ENCODE data around the gene COLGALT1. TPM values are rescaled to one million over a fixed set of nuclear protein-coding genes. Genes with fewer than 3 reads are reported as not detected.

Gene COLGALT1
- total and polyA plus RNA-seq, 7 experiments from 2014 or later = 13.2 to 70.6 (median 57.6) TPM

GRCh38 chr19:17542793-17543582, 12.5 kb upstream of the COLGALT1 start:
- intact Hi-C loops (cut with micrococcal nuclease) = no loop called here
- no peak for ATAC-seq
- POLR2A ChIA-PET = no interaction called here

GRCh38 chr19:17543986-17544385, 11.5 kb upstream of the COLGALT1 start:
- DNase-seq (no peak), ATAC-seq (no peak)
- Histone ChIP-seq H3K27me3 (ENCODE audit: control insufficient read depth in 2 of 2, insufficient read depth in 2 of 2, low read length in 2 of 2) (no peaks in the 10 kb centered on the region), H3K9me3 (ENCODE audit: control insufficient read depth in 2 of 3, low read length in 3 of 3) (no peaks in the 10 kb centered on the region), H3K27ac (ENCODE audit: low read depth, low read length) (no peak overlapping the region), H3K4me3 (ENCODE audit: low read length) (no peak overlapping the region), H3K36me3 (ENCODE audit: control insufficient read depth in 2 of 3, insufficient read depth in 3 of 3, low read length in 3 of 3) (no peaks in the 10 kb centered on the region), H3K4me1 (ENCODE audit: control insufficient read depth in 2 of 2, insufficient read depth in 2 of 2, low read length in 2 of 2) (peaks cover 2 to 3% of the 10 kb centered on the region in 2 donors)
- ChIA-PET POLR2A (interaction anchor here (1.2 to 1.8 kb wide), 2 partner anchors 10 to 21 kb away, joined by 3 to 5 read pairs; no protein-coding TSS in a partner anchor), CTCF (no interaction called here)
- H3K9me3 Mint-ChIP-seq = no peaks in the 10 kb centered on the region
- H3K4me1 Mint-ChIP-seq = peaks cover 0 to 9% (median 5%) of the 10 kb centered on the region in 7 donors
- no peaks in the 10 kb centered on the region for H3K36me3 Mint-ChIP-seq
- intact Hi-C loops (cut with micrococcal nuclease) = no loop called here
- peaks cover 0 to 7% (median 0%) of the 10 kb centered on the region in 5 donors for H3K27me3 Mint-ChIP-seq
- no peak overlapping the region for H3K4me3 Mint-ChIP-seq
- peak overlapping the region in 1 of 9 donors; percentile 3 for H3K27ac Mint-ChIP-seq

More at GRCh38 chr19:17542793-17543582, 12.5 kb upstream of the COLGALT1 start:
- peaks cover 0 to 2% (median 0%) of the 10 kb centered on the region in 11 donors for H3K9me3 Mint-ChIP-seq
- H3K36me3 Mint-ChIP-seq = no peaks in the 10 kb centered on the region
- H3K4me1 Mint-ChIP-seq = peaks cover 7 to 19% (median 14%) of the 10 kb centered on the region in 7 donors
- Histone ChIP-seq H3K9me3 (ENCODE audit: control insufficient read depth in 2 of 3, low read length in 3 of 3) (no peaks in the 10 kb centered on the region), H3K27me3 (ENCODE audit: control insufficient read depth in 2 of 2, insufficient read depth in 2 of 2, low read length in 2 of 2) (no peaks in the 10 kb centered on the region), H3K36me3 (ENCODE audit: control insufficient read depth in 2 of 3, insufficient read depth in 3 of 3, low read length in 3 of 3) (no peaks in the 10 kb centered on the region), H3K4me3 (ENCODE audit: low read length) (no peak overlapping the region), H3K27ac (ENCODE audit: low read depth, low read length) (no peak overlapping the region), H3K4me1 (ENCODE audit: control insufficient read depth in 2 of 2, insufficient read depth in 2 of 2, low read length in 2 of 2) (peaks cover 9 to 10% of the 10 kb centered on the region in 2 donors)
- H3K27me3 Mint-ChIP-seq = peaks cover 0 to 16% (median 0%) of the 10 kb centered on the region in 5 donors
- CTCF ChIA-PET = interaction anchor here (0.6 kb wide), 1 partner anchor 17 kb away, joined by 3 read pairs; no protein-coding TSS in a partner anchor
- DNase-seq = no peak
- peak overlapping the region in 1 of 10 donors; percentile 5 for H3K4me3 Mint-ChIP-seq
- peak overlapping the region in 2 of 9 donors; percentile 41 to 45 for H3K27ac Mint-ChIP-seq

- Histone ChIP-seq H3K27ac (ENCODE audit: low read depth, low read length) (no peak overlapping the region), H3K4me1 (ENCODE audit: control insufficient read depth in 2 of 2, insufficient read depth in 2 of 2, low read length in 2 of 2) (no peaks in the 10 kb centered on the region), H3K36me3 (ENCODE audit: control insufficient read depth in 2 of 3, insufficient read depth in 3 of 3, low read length in 3 of 3) (no peaks in the 10 kb centered on the region), H3K4me3 (ENCODE audit: low read length) (no peak overlapping the region), H3K27me3 (ENCODE audit: control insufficient read depth in 2 of 2, insufficient read depth in 2 of 2, low read length in 2 of 2) (no peaks in the 10 kb centered on the region), H3K9me3 (ENCODE audit: control insufficient read depth in 2 of 3, low read length in 3 of 3) (no peaks in the 10 kb centered on the region)
- Mint-ChIP-seq H3K27me3 (peaks cover 0 to 6% (median 0%) of the 10 kb centered on the region in 5 donors), H3K4me1 (peaks cover 0 to 8% (median 4%) of the 10 kb centered on the region in 7 donors), H3K27ac (peak overlapping the region in 1 of 9 donors; percentile 86), H3K9me3 (no peaks in the 10 kb centered on the region), H3K36me3 (no peaks in the 10 kb centered on the region), H3K4me3 (no peak overlapping the region)
- ATAC-seq = no peak
- ChIA-PET CTCF (no interaction called here), POLR2A (interaction anchor here (1.2 to 1.8 kb wide), 2 partner anchors 10 to 21 kb away, joined by 3 to 5 read pairs; no protein-coding TSS in a partner anchor)
- no peak for DNase-seq
- intact Hi-C loops (cut with micrococcal nuclease) = no loop called here
Observed at GRCh38 chr19:17544418-17544817, 11.0 kb upstream of the COLGALT1 start.

GRCh38 chr19:17548145-17548544, 7.3 kb upstream of the COLGALT1 start:
- no peaks in the 10 kb centered on the region for H3K36me3 ChIP-seq (ENCODE audit: control insufficient read depth in 2 of 3, insufficient read depth in 3 of 3, low read length in 3 of 3)
- no peak overlapping the region for H3K4me3 ChIP-seq (ENCODE audit: low read length)
- no peak overlapping the region for H3K27ac ChIP-seq (ENCODE audit: low read depth, low read length)
- Mint-ChIP-seq H3K36me3 (no peaks in the 10 kb centered on the region), H3K9me3 (no peaks in the 10 kb centered on the region), H3K27ac (peak overlapping the region in 1 of 9 donors; percentile 85), H3K4me3 (no peak overlapping the region), H3K4me1 (no peaks in the 10 kb centered on the region), H3K27me3 (no peaks in the 10 kb centered on the region)
- ChIA-PET CTCF (no interaction called here), POLR2A (no interaction called here)
- intact Hi-C loops (cut with micrococcal nuclease) = no loop called here
- no peaks in the 10 kb centered on the region for H3K27me3 ChIP-seq (ENCODE audit: control insufficient read depth in 2 of 2, insufficient read depth in 2 of 2, low read length in 2 of 2)
- no peaks in the 10 kb centered on the region for H3K9me3 ChIP-seq (ENCODE audit: control insufficient read depth in 2 of 3, low read length in 3 of 3)
- DNase-seq (no peak), ATAC-seq (no peak)
- no peaks in the 10 kb centered on the region for H3K4me1 ChIP-seq (ENCODE audit: control insufficient read depth in 2 of 2, insufficient read depth in 2 of 2, low read length in 2 of 2)

- ATAC-seq (no peak), DNase-seq (no peak)
- Histone ChIP-seq H3K4me3 (ENCODE audit: low read length) (no peak overlapping the region), H3K27ac (ENCODE audit: low read depth, low read length) (no peak overlapping the region), H3K9me3 (ENCODE audit: control insufficient read depth in 2 of 3, low read length in 3 of 3) (no peaks in the 10 kb centered on the region), H3K36me3 (ENCODE audit: control insufficient read depth in 2 of 3, insufficient read depth in 3 of 3, low read length in 3 of 3) (no peaks in the 10 kb centered on the region), H3K4me1 (ENCODE audit: control insufficient read depth in 2 of 2, insufficient read depth in 2 of 2, low read length in 2 of 2) (no peaks in the 10 kb centered on the region), H3K27me3 (ENCODE audit: control insufficient read depth in 2 of 2, insufficient read depth in 2 of 2, low read length in 2 of 2) (no peaks in the 10 kb centered on the region)
- intact Hi-C loops (cut with micrococcal nuclease) = no loop called here
- ChIA-PET CTCF (interaction anchor here (0.7 kb wide), 2 partner anchors 59 to 493 kb away, joined by 6 to 7 read pairs; no protein-coding TSS in a partner anchor), POLR2A (no interaction called here)
- Mint-ChIP-seq H3K36me3 (no peaks in the 10 kb centered on the region), H3K4me1 (peaks cover 0 to 3% (median 0%) of the 10 kb centered on the region in 7 donors), H3K27ac (no peak overlapping the region), H3K9me3 (no peaks in the 10 kb centered on the region), H3K27me3 (no peaks in the 10 kb centered on the region), H3K4me3 (no peak overlapping the region)
Observed at GRCh38 chr19:17549085-17549740, 6.2 kb upstream of the COLGALT1 start.

- ChIA-PET POLR2A (interaction anchor here (0.6 to 1.4 kb wide), 2 partner anchors 11 to 309 kb away, joined by 3 read pairs; no protein-coding TSS in a partner anchor), CTCF (interaction anchor here (1.4 kb wide), 1 partner anchor 54 kb away, joined by 3 read pairs; no protein-coding TSS in a partner anchor)
- Histone ChIP-seq H3K4me3 (ENCODE audit: low read length) (no peak overlapping the region), H3K4me1 (ENCODE audit: control insufficient read depth in 2 of 2, insufficient read depth in 2 of 2, low read length in 2 of 2) (peaks cover 4 to 5% of the 10 kb centered on the region in 2 donors), H3K36me3 (ENCODE audit: control insufficient read depth in 2 of 3, insufficient read depth in 3 of 3, low read length in 3 of 3) (no peaks in the 10 kb centered on the region), H3K9me3 (ENCODE audit: control insufficient read depth in 2 of 3, low read length in 3 of 3) (no peaks in the 10 kb centered on the region), H3K27ac (ENCODE audit: low read depth, low read length) (no peak overlapping the region), H3K27me3 (ENCODE audit: control insufficient read depth in 2 of 2, insufficient read depth in 2 of 2, low read length in 2 of 2) (no peaks in the 10 kb centered on the region)
- Mint-ChIP-seq H3K4me3 (no peak overlapping the region), H3K36me3 (no peaks in the 10 kb centered on the region), H3K4me1 (peaks cover 0 to 7% (median 4%) of the 10 kb centered on the region in 7 donors), H3K27me3 (no peaks in the 10 kb centered on the region), H3K9me3 (no peaks in the 10 kb centered on the region), H3K27ac (no peak overlapping the region)
- intact Hi-C loops (cut with micrococcal nuclease) = no loop called here
- ATAC-seq (no peak), DNase-seq (no peak)
Observed at GRCh38 chr19:17550076-17550667, 5.3 kb upstream of the COLGALT1 start.

Data from naive thymus-derived CD4-positive, alpha-beta T cell (primary cell).